KOPT-K1 (cell line): Measurements from ENCODE around the gene CHCHD6.

Experiments
- H3K27ac ChIP-seq: fragments of 200-600 bp; sonication (generic); 2 replicates; pipeline ENCODE4 v1.5.1; 2016; ENCODE audit warnings: antibody characterized with exemption, mild to moderate bottlenecking, low read depth, low read length; ENCODE audit not compliant: poor library complexity, severe bottlenecking
- H3K36me3 ChIP-seq: fragments of 200-600 bp; sonication (generic); 2 replicates; pipeline ENCODE4 v1.5.1; 2017; ENCODE audit warnings: antibody characterized with exemption, mild to moderate bottlenecking, low read length, moderate library complexity; ENCODE audit not compliant: insufficient read depth
- H3K9me3 ChIP-seq: fragments of 200-600 bp; sonication (generic); 2 replicates; pipeline ENCODE4 v1.5.1; 2017; ENCODE audit warnings: antibody characterized with exemption, low read length, mild to moderate bottlenecking; ENCODE audit not compliant: insufficient read depth, poor library complexity, severe bottlenecking

The CHCHD6 gene

DNA sequence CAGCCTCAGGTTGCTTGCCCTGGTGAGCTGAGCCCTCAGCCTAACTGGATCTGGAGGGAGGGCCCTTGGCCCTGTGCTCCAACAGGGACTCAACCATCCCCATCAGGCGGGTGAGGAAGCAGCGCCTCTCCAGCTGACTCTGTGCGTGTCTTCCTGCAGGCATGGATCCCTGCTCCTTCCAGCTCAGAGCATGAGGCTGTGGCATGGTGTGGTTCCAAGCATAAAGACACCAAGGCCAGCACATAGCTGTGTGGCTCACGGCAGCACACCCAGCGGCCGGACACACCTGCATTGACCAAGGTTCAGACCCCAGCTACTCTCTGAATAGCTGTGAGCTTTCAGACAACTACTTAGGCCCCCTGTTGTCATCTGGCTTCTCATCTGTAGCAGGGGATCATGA, 147.9 kb downstream of the CHCHD6 start:
- no peaks in the 10 kb centered on the region for H3K36me3 ChIP-seq
- H3K9me3 ChIP-seq: no peaks in the 10 kb centered on the region
- no peak overlapping the region for H3K27ac ChIP-seq

DNA sequence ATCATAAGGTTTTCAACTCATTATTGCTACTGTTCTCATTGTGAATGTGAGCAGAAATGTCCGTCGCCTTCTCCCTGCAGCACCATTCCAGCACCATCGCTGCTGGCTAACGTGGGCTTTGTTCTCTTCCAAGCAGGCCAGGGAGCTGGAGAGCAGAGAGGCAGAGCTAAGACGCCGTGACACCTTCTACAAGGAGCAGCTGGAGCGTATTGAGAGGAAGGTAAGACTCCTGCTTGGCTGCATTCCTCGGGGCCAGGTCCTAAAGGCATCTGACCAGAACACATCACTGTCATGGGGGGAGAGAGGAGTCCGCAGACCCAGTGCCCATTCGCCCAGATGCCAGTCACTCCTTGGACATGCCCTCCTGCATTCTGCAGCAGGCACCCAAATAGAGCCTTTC, 148.5 kb downstream of the CHCHD6 start:
- Histone ChIP-seq H3K9me3 (no peaks in the 10 kb centered on the region), H3K27ac (no peak overlapping the region), H3K36me3 (no peaks in the 10 kb centered on the region)

GRCh38 chr3:126854666-126855065, 150.6 kb downstream of the CHCHD6 start:
- Histone ChIP-seq H3K36me3 (no peaks in the 10 kb centered on the region), H3K27ac (no peak overlapping the region), H3K9me3 (no peaks in the 10 kb centered on the region)

DNA sequence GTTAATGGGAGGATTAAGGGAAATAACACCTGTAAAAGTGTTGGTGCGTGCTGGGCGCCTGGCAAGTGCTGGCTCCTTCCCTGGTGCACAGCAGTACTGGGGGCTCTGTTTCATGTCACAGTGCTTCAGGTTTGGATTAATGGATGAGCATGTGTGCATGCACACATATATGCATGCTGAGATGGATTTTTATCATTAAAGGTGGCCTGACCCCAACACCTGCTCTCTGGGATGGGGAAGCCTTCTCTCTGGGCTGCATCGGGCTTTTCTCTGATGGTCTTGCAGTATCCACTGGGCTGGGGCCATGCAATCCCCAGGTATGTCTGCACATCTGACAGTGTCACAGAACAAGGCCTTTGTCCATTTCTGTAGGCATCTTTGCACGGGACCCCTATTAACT, 151.3 kb downstream of the CHCHD6 start:
- Histone ChIP-seq H3K36me3 (no peaks in the 10 kb centered on the region), H3K9me3 (no peaks in the 10 kb centered on the region), H3K27ac (no peak overlapping the region)

- no peaks in the 10 kb centered on the region for H3K36me3 ChIP-seq
- H3K27ac ChIP-seq: no peak overlapping the region
- H3K9me3 ChIP-seq: no peaks in the 10 kb centered on the region
Observed at GRCh38 chr3:126857928-126858327, 153.9 kb downstream of the CHCHD6 start.

DNA sequence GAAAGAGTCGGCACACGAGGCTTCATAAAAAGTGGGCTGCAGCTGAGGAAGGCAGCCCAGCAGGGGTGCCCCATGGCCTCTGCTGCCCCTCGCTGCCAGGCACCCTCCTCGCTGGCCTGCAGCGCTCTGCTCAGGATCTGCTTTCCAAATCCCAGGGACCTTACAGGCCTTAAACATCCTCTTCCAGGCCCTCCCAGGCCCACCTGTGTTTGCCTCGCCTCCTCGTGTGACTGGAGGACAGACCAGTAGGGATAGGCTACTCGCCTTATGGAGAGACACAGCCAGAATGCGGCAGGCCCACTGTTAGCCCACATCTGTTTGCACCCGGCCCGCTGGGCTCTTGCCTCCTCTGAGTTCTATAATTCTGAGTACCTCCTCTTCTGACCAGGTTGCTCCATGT, 154.4 kb downstream of the CHCHD6 start:
- H3K27ac ChIP-seq: no peak overlapping the region
- no peaks in the 10 kb centered on the region for H3K9me3 ChIP-seq
- no peaks in the 10 kb centered on the region for H3K36me3 ChIP-seq

- Histone ChIP-seq H3K27ac (no peak overlapping the region), H3K9me3 (no peaks in the 10 kb centered on the region), H3K36me3 (no peaks in the 10 kb centered on the region)
Observed at GRCh38 chr3:126858887-126859286, 154.8 kb downstream of the CHCHD6 start.

DNA sequence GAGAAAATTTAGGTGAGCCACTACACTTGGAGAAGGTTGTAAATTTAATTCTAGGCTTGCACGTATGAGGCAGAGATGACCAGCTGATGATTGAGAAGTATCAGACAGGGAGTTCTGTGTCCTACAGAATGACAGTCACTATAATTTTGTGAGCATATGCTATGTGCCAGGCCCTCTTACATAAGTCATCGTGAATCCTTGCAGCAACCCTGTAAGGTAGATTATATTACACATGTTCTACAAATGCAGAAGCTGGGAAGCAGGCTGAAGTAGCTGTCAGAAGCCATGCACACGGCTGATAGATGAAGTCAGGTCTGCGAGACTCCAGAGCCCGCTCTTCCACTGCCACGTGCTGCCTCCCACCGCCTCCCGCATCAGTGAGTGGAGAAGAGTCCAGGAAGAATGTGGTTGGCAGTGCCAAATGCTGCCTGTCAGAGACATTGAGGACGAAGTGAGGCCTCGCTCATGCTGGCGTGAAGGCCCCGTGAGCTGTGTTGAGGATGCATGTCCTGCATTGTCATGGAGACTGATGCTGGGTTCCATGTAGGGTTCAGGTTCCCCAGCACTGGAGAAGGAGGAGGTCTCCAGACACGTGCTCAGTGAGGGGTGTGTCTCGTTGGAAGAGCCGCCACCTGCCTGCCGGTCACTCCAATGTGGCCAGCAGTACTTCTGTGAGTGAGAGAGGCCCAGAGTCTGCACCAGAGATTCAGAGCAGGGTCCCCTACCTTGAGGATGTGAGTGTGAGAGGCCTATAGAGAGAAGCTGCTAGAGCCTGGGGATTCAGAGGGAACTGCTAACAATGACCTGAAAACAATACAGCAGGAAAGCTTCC, 155.6 kb downstream of the CHCHD6 start:
- Histone ChIP-seq H3K36me3 (no peaks in the 10 kb centered on the region), H3K27ac (no peak overlapping the region), H3K9me3 (no peaks in the 10 kb centered on the region)

DNA sequence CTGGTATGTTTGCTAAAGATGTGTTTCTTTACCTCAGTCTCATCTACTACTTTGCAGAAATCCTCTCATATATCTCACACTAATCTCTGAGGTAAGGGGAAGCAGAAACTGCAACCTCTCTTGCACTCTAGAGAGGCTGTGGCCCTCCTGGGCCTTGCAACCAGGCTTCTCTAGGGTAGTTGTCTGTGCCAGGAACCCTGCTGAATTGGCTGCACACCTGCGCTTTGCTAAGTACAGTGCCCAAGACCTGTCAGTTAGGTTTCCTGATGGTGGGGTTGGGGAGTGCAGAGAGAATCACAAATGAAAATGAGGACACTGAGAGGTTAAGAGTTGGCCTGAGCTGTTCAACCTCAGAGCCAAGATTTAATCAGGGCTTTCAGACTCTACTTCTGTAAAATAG, 161.7 kb downstream of the CHCHD6 start:
- Histone ChIP-seq H3K36me3 (no peaks in the 10 kb centered on the region), H3K9me3 (no peaks in the 10 kb centered on the region), H3K27ac (no peak overlapping the region)

DNA sequence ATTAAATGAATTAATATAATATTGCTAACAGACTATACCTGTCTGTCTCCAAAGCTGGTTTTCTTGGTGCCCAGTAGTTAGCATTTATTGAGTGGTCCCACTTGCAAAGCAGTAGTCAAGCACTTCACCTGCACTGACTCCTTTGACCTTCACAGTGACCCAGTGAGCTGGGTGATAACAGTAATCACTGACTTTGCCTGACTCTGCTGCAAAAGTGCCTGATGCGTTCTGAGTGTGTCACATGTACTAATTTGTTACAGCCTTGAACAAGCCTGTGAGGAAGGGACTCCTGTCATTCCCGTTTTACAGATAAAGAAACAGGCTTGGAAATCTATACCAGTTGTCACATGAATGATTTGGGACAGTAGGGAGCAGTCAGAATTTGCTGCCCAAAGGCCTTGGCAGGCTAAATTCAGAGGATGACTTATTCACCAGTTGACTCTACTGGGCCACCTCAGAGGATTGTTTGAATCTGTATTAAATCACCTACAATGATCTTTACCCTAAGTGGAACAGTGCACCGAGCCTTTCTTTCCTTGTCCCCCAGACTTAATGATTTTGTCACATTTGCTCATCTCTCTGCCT, 162.2 kb downstream of the CHCHD6 start:
- Histone ChIP-seq H3K27ac (no peak overlapping the region), H3K36me3 (no peaks in the 10 kb centered on the region), H3K9me3 (no peaks in the 10 kb centered on the region)

DNA sequence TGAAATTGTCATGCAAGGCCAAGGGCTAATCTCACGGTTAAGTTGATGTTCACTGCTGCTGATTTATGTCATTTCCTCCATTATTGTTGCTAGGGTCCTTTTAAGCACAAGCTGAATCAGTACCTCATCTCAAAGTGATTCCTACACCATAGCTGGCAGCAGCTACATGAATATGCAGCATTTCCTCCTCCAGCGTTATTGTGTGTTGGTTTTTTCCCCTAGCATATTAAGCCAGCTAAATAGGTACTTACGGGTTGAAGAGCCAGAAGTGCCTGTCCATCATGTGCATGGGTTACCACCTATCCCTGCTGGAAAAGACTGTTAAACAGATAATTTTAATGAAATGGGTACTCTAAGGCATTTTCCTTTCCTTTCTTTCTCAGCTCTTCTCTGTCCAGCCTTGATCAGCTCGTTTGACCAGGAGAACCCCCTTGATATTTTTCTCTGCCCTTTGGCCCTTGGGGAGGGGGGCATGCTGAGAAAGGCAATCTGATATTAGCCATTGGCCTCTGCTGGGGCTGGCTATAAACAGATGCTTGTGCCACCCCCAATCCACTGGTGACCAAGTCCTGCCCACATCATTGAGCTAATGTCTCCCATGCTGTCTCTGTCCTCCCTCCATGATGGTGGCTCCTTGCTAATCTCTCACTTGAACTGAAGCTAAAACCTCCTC, 163.3 kb downstream of the CHCHD6 start:
- Histone ChIP-seq H3K36me3 (no peaks in the 10 kb centered on the region), H3K9me3 (no peaks in the 10 kb centered on the region), H3K27ac (no peak overlapping the region)

DNA sequence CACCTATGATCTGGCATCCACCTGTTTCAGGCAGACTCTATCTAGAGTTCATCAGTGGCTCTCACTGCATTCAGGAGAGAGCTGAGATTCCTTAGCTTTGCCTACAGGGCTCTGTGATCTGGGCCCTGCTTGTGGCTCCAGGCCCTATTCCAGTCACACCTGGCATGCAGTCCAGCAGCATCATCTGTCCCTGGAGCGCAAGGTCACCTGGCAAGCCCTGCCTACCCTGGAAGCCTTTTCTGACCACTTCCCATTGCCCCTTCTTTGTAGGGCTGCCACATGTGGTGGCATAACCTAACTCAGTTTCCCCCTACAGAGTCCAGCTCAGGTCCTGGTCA, 163.8 kb downstream of the CHCHD6 start:
- no peak overlapping the region for H3K27ac ChIP-seq
- H3K9me3 ChIP-seq: no peaks in the 10 kb centered on the region
- no peaks in the 10 kb centered on the region for H3K36me3 ChIP-seq

DNA sequence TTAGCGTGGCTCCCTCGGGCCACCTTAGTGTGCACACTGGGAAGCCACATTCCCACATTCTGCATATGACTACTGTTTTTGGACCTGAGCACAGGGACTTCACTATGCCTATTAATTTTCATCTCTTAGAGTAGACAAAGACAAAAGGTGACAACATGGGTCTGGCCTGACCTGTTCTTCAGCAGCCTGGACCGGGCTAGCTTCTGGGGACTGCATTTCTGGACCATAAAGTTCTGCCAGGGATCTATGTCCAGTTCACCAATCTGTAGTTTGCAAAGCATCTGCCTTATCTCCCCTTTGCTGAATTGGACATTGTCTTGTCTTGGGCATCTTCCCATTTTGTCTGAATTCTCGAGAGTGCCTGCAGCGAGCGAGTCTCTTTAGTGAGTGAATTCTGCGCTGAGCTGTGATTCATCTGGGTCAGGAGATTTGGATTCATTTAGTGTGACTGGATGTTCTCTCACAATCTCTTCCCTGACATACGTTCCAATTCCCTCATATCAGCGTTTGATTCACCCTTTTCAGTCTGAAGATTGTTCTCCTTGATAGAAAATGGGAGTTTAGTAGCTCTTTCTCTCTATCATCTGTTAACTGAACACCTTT, 166.7 kb downstream of the CHCHD6 start:
- Histone ChIP-seq H3K27ac (no peak overlapping the region), H3K9me3 (no peaks in the 10 kb centered on the region), H3K36me3 (no peaks in the 10 kb centered on the region)

- Histone ChIP-seq H3K9me3 (no peaks in the 10 kb centered on the region), H3K27ac (no peak overlapping the region), H3K36me3 (no peaks in the 10 kb centered on the region)
Observed at GRCh38 chr3:126872701-126873342, 168.8 kb downstream of the CHCHD6 start.

- H3K36me3 ChIP-seq: no peaks in the 10 kb centered on the region
- no peak overlapping the region for H3K27ac ChIP-seq
Observed at GRCh38 chr3:126873416-126873815, 169.4 kb downstream of the CHCHD6 start.

More at GRCh38 chr3:126873416-126873815, 169.4 kb downstream of the CHCHD6 start:
- H3K9me3 ChIP-seq: no peaks in the 10 kb centered on the region
